Thyroid gland (tissue), 4 donors: ENCODE results near the gene SMAD3.

Experiments
- POLR2A ChIP-seq, 2 donors: fragments of 450-650 bp; IDR thresholded peaks; one replicate each; pipeline ENCODE4 v1.6.1; 2017; ENCODE audit warnings: antibody characterized with exemption in 2 of 2, mild to moderate bottlenecking in 2 of 2, moderate library complexity in 1 of 2
- TF ChIP-seq, protein P1 (sequence below), 6 experiments: fragments of 200-600 bp in 3 of 6; fragments of 450-650 bp in 3 of 6; sonication (generic) in 3 of 6; IDR thresholded peaks; one replicate each; pipeline ENCODE4 v1.5.1; 2016 to 2019; ENCODE audit warnings: antibody characterized with exemption in 6 of 6, mild to moderate bottlenecking in 2 of 6, inconsistent platforms in 1 of 6, moderate library complexity in 1 of 6

DNA sequence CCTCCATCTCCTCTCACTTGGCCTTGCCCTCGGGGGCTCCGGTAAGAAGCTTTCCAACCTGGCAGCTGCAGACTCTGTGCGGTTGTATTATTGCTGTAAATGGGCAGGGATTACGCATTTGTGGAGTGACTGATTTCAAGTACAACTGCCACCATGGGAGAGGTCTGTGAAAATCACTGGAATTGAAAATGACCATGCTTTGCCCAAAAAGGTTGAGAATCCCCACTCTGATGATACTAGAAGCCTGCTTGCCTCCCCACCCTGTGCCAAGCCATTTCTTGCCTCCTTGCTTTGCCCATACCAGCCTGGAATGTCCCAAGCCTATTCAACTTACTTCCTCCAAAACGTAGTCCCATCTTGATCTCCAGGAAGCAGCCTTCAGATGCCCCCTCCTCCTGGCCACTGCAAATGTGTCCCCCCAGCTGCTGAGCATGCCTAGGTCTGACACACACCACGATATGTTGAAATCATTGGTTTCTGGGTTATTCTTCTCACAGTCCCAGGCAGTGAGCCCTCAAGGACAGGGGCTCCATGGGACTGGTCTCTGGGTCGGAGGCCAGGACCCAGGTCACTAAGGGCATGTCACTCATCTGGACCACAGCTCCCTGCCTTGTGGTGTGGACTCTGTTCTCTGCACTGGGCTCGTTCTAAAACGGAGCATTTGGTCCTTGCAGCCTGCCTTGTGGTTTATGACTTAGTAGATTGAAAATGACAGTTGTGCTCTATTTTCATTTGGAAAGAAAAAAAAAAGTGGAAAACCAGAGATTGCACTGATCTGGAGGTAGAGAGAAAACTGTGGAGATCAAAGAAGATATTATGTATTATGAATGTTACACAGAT is 42.9 kb downstream of the SMAD3 start:
- TF ChIP-seq, protein P1, sequence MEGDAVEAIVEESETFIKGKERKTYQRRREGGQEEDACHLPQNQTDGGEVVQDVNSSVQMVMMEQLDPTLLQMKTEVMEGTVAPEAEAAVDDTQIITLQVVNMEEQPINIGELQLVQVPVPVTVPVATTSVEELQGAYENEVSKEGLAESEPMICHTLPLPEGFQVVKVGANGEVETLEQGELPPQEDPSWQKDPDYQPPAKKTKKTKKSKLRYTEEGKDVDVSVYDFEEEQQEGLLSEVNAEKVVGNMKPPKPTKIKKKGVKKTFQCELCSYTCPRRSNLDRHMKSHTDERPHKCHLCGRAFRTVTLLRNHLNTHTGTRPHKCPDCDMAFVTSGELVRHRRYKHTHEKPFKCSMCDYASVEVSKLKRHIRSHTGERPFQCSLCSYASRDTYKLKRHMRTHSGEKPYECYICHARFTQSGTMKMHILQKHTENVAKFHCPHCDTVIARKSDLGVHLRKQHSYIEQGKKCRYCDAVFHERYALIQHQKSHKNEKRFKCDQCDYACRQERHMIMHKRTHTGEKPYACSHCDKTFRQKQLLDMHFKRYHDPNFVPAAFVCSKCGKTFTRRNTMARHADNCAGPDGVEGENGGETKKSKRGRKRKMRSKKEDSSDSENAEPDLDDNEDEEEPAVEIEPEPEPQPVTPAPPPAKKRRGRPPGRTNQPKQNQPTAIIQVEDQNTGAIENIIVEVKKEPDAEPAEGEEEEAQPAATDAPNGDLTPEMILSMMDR (IDR thresholded peaks at IDR 0.05) = no peak
- TF ChIP-seq POLR2A (IDR thresholded peaks at IDR 0.05) = no peak
